ENCODE results near the gene PMM2.
A peak's percentile ranks its signal among the peaks of the same experiment; 100 is the strongest.

GRCh38 chr16:8797364-8798173 is at the start of gene PMM2, which contains the start of gene TMEM186:
- peak; percentile 91 for TF ChIP-seq POLR2AphosphoS5 (IDR thresholded peaks at IDR 0.05; ENCODE audit: borderline replicate concordance, low read depth, low read length)
- TF ChIP-seq EZH2 (IDR thresholded peaks at IDR 0.05): no peak
- peak; percentile 70 for TF ChIP-seq FOXP2 (optimal IDR thresholded peaks at IDR 0.05; ENCODE audit: control extremely low read depth, extremely low read length, insufficient read depth)

All from SK-N-MC (cell line).